ENCODE results near the gene GOLPH3L. TPM values are rescaled to one million over a fixed set of nuclear protein-coding genes. Genes with fewer than 3 reads are reported as not detected.
"Not testable (repeated sequence)": the region's sequence is repeated elsewhere in the genome, so short reads cannot be mapped to it uniquely, and the experiment has no call there.

Gene GOLPH3L
- total and polyA plus RNA-seq, 4 experiments from 2014 or later, result 16.7 to 30.4 (median 27.7) TPM

GRCh38 chr1:150662811-150663210 lies 34.1 kb downstream of the GOLPH3L start:
- Mint-ChIP-seq H3K36me3 (peaks cover 38 to 43% of the 10 kb centered on the region in 2 donors), H3K9me3 (no peaks in the 10 kb centered on the region), H3K4me3 (no peak overlapping the region), H3K4me1 (peaks cover 0 to 11% (median 5%) of the 10 kb centered on the region in 4 donors), H3K27ac (peak overlapping the region in 5 of 7 donors; percentile 6 to 85 (median 67)), H3K27me3 (no peaks in the 10 kb centered on the region)
- POLR2A ChIA-PET (ENCODE audit: partially characterized antibody), result no interaction called here
- H3K9me3 ChIP-seq (ENCODE audit: control insufficient read depth in 1 of 2, low read length in 2 of 2), result no peaks in the 10 kb centered on the region
- no peaks in the 10 kb centered on the region for H3K27me3 ChIP-seq (ENCODE audit: insufficient read depth, low read length)
- CTCF ChIA-PET (ENCODE audit: partially characterized antibody), result no interaction called here
- H3K4me1 ChIP-seq (ENCODE audit: insufficient read depth, low read length), result no peaks in the 10 kb centered on the region
- no peak for DNase-seq
- no peak overlapping the region for H3K4me3 ChIP-seq (ENCODE audit: low read length in 2 of 2)
- peaks cover 26% of the 10 kb centered on the region for H3K36me3 ChIP-seq (ENCODE audit: insufficient read depth, low read length)
- intact Hi-C loops (cut with micrococcal nuclease), result no loop called here
- no peak overlapping the region for H3K27ac ChIP-seq (ENCODE audit: low read depth, low read length)

DNA sequence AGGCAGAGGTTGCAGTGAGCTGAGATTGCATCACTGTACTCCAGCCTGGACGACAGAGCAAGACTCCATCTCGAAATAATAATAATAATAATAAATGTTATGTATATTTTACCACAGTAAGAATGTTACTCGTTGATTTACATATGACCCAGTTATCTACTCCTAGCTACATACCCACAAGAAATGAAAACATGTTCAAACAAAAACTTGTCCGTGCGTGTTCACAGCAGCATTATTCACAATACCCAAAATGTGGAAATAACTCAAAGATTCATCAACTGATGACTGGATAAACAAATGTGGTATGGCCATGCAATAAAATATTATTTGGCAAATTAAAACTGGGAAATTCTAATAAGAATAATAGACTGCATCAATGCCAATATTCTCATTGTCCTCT lies 35.8 kb downstream of the GOLPH3L start:
- intact Hi-C loops (cut with micrococcal nuclease), result no loop called here
- Histone ChIP-seq H3K9me3 (ENCODE audit: control insufficient read depth in 1 of 2, low read length in 2 of 2) (no peaks in the 10 kb centered on the region), H3K36me3 (ENCODE audit: insufficient read depth, low read length) (peaks cover 26% of the 10 kb centered on the region), H3K27ac (ENCODE audit: low read depth, low read length) (no peak overlapping the region), H3K4me1 (ENCODE audit: insufficient read depth, low read length) (no peaks in the 10 kb centered on the region), H3K4me3 (ENCODE audit: low read length in 2 of 2) (no peak overlapping the region), H3K27me3 (ENCODE audit: insufficient read depth, low read length) (no peaks in the 10 kb centered on the region)
- H3K4me1 Mint-ChIP-seq, result peaks cover 0 to 10% (median 4%) of the 10 kb centered on the region in 4 donors
- peaks cover 37 to 53% of the 10 kb centered on the region in 2 donors for H3K36me3 Mint-ChIP-seq
- no peak overlapping the region for H3K27ac Mint-ChIP-seq
- H3K27me3 Mint-ChIP-seq, result no peaks in the 10 kb centered on the region
- no peak overlapping the region for H3K4me3 Mint-ChIP-seq
- no peak for DNase-seq
- ChIA-PET POLR2A (ENCODE audit: partially characterized antibody) (interaction anchor here (1.3 kb wide), 1 partner anchor 32 kb away, joined by 3 read pairs; the partner anchor contains the start of gene ENSA), CTCF (ENCODE audit: partially characterized antibody) (interaction anchor here (1.0 kb wide), 1 partner anchor 82 kb away, joined by 3 read pairs; the partner anchor contains the start of gene MCL1)
- H3K9me3 Mint-ChIP-seq, result no peaks in the 10 kb centered on the region

DNA sequence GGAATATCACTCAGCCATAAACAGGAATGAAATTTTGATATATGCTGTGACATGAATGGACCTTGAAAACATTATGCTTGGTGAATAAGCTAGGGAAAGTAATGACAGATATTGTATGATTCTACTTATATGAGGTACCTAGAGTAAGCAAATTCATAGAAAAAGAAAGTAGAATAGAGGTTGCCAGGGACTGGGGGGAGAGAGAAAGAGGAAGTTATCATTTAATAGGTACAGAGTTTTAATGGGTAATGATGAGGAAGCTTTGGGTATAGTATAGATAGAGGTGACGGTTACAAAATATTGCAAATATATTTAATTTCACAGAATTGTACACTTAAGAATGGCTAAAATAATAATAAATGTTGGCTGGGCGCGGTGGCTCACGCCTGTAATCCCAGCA lies 36.4 kb downstream of the GOLPH3L start:
- Histone ChIP-seq H3K4me1 (ENCODE audit: insufficient read depth, low read length) (no peaks in the 10 kb centered on the region), H3K9me3 (ENCODE audit: control insufficient read depth in 1 of 2, low read length in 2 of 2) (no peaks in the 10 kb centered on the region), H3K27ac (ENCODE audit: low read depth, low read length) (no peak overlapping the region), H3K27me3 (ENCODE audit: insufficient read depth, low read length) (no peaks in the 10 kb centered on the region), H3K36me3 (ENCODE audit: insufficient read depth, low read length) (peaks cover 26% of the 10 kb centered on the region), H3K4me3 (ENCODE audit: low read length in 2 of 2) (no peak overlapping the region)
- Mint-ChIP-seq H3K9me3 (no peaks in the 10 kb centered on the region), H3K36me3 (peaks cover 33 to 49% of the 10 kb centered on the region in 2 donors), H3K27me3 (no peaks in the 10 kb centered on the region), H3K27ac (no peak overlapping the region), H3K4me1 (peaks cover 0 to 7% (median 2%) of the 10 kb centered on the region in 4 donors), H3K4me3 (no peak overlapping the region)
- no peak for DNase-seq
- ChIA-PET POLR2A (ENCODE audit: partially characterized antibody) (interaction anchor here (1.3 kb wide), 1 partner anchor 31 kb away, joined by 3 read pairs; the partner anchor contains the start of gene ENSA), CTCF (ENCODE audit: partially characterized antibody) (no interaction called here)
- intact Hi-C loops (cut with micrococcal nuclease), result no loop called here

GRCh38 chr1:150657064-150657463 lies 39.9 kb downstream of the GOLPH3L start:
- H3K27ac ChIP-seq (ENCODE audit: low read depth, low read length); intact Hi-C loops (cut with micrococcal nuclease); H3K27me3 Mint-ChIP-seq; H3K9me3 ChIP-seq (ENCODE audit: control insufficient read depth in 1 of 2, low read length in 2 of 2); DNase-seq; POLR2A ChIA-PET (ENCODE audit: partially characterized antibody); H3K4me3 ChIP-seq (ENCODE audit: low read length in 2 of 2); H3K4me1 ChIP-seq (ENCODE audit: insufficient read depth, low read length); H3K4me3 Mint-ChIP-seq; H3K4me1 Mint-ChIP-seq; H3K27me3 ChIP-seq (ENCODE audit: insufficient read depth, low read length); H3K9me3 Mint-ChIP-seq: not testable (repeated sequence)
- H3K36me3 Mint-ChIP-seq, result peaks cover 31 to 48% of the 10 kb centered on the region in 2 donors
- H3K36me3 ChIP-seq (ENCODE audit: insufficient read depth, low read length), result peaks cover 21% of the 10 kb centered on the region
- CTCF ChIA-PET (ENCODE audit: partially characterized antibody), result interaction anchor here (2.1 kb wide), 1 partner anchor 96 kb away, joined by 9 read pairs; no protein-coding TSS in a partner anchor
- H3K27ac Mint-ChIP-seq, result peak overlapping the region in 1 of 7 donors; percentile 35

DNA sequence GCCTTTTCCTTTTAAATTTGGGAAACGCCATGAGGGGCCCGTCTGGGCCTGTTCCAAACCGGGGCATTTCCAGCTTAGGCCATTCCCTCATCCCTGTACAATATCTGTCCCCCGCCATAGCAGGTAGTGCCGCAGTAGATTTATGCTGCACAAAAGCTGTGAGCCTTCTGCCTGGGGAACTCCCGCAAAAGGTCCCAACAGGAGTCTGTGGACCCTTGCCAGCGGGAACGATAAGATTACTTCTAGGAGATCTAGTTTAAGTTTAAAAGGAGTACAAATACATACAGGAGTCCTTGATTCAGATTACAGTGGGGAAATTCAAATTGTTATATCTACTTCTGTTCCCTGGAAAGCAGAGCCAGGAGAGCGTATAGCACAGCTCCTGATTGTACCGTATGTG lies 42.3 kb downstream of the GOLPH3L start:
- H3K27me3 Mint-ChIP-seq; DNase-seq; H3K27ac ChIP-seq (ENCODE audit: low read depth, low read length); H3K4me1 Mint-ChIP-seq; H3K9me3 ChIP-seq (ENCODE audit: control insufficient read depth in 1 of 2, low read length in 2 of 2); H3K4me1 ChIP-seq (ENCODE audit: insufficient read depth, low read length); H3K4me3 Mint-ChIP-seq; H3K4me3 ChIP-seq (ENCODE audit: low read length in 2 of 2); H3K36me3 ChIP-seq (ENCODE audit: insufficient read depth, low read length); H3K9me3 Mint-ChIP-seq; H3K27me3 ChIP-seq (ENCODE audit: insufficient read depth, low read length); CTCF ChIA-PET (ENCODE audit: partially characterized antibody); intact Hi-C loops (cut with micrococcal nuclease): not testable (repeated sequence)
- POLR2A ChIA-PET (ENCODE audit: partially characterized antibody), result interaction anchor here (1.1 kb wide), 1 partner anchor 43 kb away, joined by 3 read pairs; the partner anchor contains the start of gene GOLPH3L
- Mint-ChIP-seq H3K36me3 (peaks cover 24 to 41% of the 10 kb centered on the region in 2 donors), H3K27ac (peak overlapping the region in 1 of 7 donors; percentile 43)

DNA sequence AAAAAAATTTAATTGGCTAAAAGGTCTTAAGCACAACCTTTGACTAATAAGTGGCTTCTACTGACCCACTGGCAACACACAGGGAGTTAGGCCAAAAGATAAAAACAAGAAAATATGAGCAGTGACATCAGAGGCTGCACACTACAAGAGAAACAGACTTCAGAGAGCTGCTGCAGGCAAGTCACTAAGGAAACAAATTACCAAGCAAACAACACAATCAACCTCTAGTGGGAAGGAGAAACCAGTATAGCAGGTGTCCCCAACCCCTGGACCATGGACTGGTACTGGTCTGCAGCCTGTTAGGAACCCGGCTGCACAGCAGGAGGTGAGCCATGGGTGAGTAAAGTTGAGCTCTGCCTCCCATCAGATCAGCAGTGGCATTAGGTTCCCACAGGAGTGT lies 46.8 kb downstream of the GOLPH3L start:
- H3K9me3 ChIP-seq (ENCODE audit: control insufficient read depth in 1 of 2, low read length in 2 of 2), result no peaks in the 10 kb centered on the region
- DNase-seq, result no peak
- H3K36me3 Mint-ChIP-seq, result peaks cover 31 to 54% of the 10 kb centered on the region in 2 donors
- POLR2A ChIA-PET (ENCODE audit: partially characterized antibody), result no interaction called here
- no peak overlapping the region for H3K4me3 Mint-ChIP-seq
- H3K27me3 ChIP-seq (ENCODE audit: insufficient read depth, low read length), result no peaks in the 10 kb centered on the region
- H3K27ac Mint-ChIP-seq, result peak overlapping the region in 1 of 7 donors; percentile 62
- H3K4me3 ChIP-seq (ENCODE audit: low read length in 2 of 2), result no peak overlapping the region
- no peaks in the 10 kb centered on the region for H3K27me3 Mint-ChIP-seq
- CTCF ChIA-PET (ENCODE audit: partially characterized antibody), result interaction anchor here (1.1 kb wide), 1 partner anchor 90 kb away, joined by 3 read pairs; no protein-coding TSS in a partner anchor
- H3K9me3 Mint-ChIP-seq, result no peaks in the 10 kb centered on the region
- peaks cover 32% of the 10 kb centered on the region for H3K36me3 ChIP-seq (ENCODE audit: insufficient read depth, low read length)
- no peaks in the 10 kb centered on the region for H3K4me1 ChIP-seq (ENCODE audit: insufficient read depth, low read length)
- no peak overlapping the region for H3K27ac ChIP-seq (ENCODE audit: low read depth, low read length)
- peaks cover 4 to 7% (median 5%) of the 10 kb centered on the region in 4 donors for H3K4me1 Mint-ChIP-seq
- intact Hi-C loops (cut with micrococcal nuclease), result no loop called here

- no peak for DNase-seq
- POLR2A ChIA-PET (ENCODE audit: partially characterized antibody), result no interaction called here
- no peaks in the 10 kb centered on the region for H3K27me3 Mint-ChIP-seq
- no peak overlapping the region for H3K27ac ChIP-seq (ENCODE audit: low read depth, low read length)
- H3K4me3 Mint-ChIP-seq, result no peak overlapping the region
- no peaks in the 10 kb centered on the region for H3K4me1 ChIP-seq (ENCODE audit: insufficient read depth, low read length)
- H3K4me3 ChIP-seq (ENCODE audit: low read length in 2 of 2), result no peak overlapping the region
- peaks cover 4 to 7% (median 5%) of the 10 kb centered on the region in 4 donors for H3K4me1 Mint-ChIP-seq
- H3K36me3 Mint-ChIP-seq, result peaks cover 31 to 50% of the 10 kb centered on the region in 2 donors
- no peaks in the 10 kb centered on the region for H3K27me3 ChIP-seq (ENCODE audit: insufficient read depth, low read length)
- no peak overlapping the region for H3K27ac Mint-ChIP-seq
- H3K9me3 ChIP-seq (ENCODE audit: control insufficient read depth in 1 of 2, low read length in 2 of 2), result no peaks in the 10 kb centered on the region
- intact Hi-C loops (cut with micrococcal nuclease), result no loop called here
- CTCF ChIA-PET (ENCODE audit: partially characterized antibody), result interaction anchor here (0.9 to 1.1 kb wide), 2 partner anchors 90 to 116 kb away, joined by 3 read pairs; no protein-coding TSS in a partner anchor
- H3K9me3 Mint-ChIP-seq, result no peaks in the 10 kb centered on the region
- H3K36me3 ChIP-seq (ENCODE audit: insufficient read depth, low read length), result peaks cover 32% of the 10 kb centered on the region
Measured at GRCh38 chr1:150649441-150650075, 47.4 kb downstream of the GOLPH3L start.

All from CD4-positive, alpha-beta memory T cell (primary cell).